T-helper 1 cell (primary cell): Measurements from ENCODE around the gene PACS2.

Source experiments
- DNase-seq, 5 donors: peaks; one replicate each; pipeline ENCODE4 v3.0.0-alpha.2; 2012 to 2020

PACS2 gene

DNA sequence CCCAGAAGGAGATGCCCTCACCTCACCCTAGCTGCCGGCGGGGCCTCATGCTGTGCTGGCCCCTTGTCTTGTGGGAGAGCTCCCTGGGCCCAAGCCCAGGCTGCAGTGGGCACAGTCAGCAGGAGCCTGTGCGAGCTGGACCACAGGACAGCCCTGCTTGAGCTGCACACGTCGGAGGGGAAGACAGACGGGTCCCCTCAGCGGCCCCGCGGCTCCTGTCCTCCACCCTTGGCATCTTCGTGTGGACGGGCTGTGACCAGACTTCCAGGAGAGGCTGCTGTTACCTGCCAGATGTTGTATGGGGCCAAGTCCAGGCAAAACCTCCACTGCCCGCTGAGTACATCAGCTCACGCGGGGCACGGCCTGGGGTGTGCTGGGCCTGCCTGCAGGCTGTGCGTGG, 74.4 kb downstream of the PACS2 start:
- DNase-seq, result no peak

DNA sequence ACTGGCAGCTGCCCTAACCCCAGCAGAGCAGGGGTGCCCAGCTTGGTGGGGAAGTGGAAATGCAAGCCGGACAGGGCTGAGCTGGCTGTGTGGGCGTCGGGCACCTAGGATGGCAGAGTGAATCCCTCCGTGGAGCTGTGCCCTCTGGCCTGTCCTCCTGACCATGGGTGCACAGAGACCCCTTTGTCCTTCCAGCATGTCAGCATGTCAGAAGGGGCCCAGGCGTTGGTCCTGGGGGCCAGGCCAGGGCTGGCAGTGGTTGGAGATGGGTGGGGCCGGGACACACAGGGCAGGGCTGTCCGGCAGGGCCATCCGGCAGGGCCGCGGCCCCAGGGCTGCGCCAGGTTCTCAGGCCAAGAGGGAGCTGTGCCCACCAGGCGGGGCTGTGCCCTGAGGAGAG, 75.0 kb downstream of the PACS2 start:
- no peak for DNase-seq

DNA sequence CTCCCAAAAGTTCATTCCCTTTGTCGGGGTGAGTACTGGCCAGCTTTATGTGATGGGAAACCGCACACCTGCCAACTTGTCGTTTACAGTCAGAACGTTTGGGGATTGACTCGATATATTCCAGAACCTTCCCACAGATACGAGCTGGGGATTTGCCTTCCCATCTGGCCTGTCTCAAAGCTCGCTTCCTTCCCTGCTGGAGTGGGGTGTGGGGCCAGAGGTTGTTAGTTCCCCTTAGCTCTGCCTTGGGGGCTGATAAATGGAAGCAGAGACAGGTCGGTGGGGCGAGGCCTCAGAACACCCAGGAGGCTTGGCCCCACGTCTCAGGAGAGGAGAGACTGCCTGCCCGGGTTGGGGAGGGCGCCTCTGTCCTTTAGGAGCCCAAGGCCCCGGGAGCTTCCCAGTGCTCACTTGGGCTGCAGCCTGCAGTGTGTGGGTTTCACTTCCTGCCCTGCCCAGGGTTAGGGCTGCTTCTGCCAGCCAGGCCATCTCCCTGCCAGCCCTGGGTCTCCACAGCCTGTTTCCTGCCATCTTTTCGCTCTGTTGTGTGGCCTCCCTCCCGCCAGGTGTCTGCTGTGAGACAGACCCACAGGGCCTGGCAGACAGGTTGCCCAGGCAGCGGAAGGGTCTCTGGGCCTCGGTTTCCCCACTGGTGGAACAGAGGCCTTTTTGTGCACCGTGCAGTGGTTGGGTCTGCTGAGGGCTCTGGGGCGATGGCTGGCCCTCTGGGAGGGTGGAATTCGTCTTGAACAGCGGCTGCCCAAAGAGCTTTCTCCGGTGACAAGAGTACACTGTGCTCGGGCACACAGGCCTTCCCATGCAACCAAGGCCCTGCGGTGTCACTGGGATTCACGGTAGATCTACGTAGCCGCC, 75.7 kb downstream of the PACS2 start:
- DNase-seq, result peak in 1 of 5 donors; percentile 33

DNA sequence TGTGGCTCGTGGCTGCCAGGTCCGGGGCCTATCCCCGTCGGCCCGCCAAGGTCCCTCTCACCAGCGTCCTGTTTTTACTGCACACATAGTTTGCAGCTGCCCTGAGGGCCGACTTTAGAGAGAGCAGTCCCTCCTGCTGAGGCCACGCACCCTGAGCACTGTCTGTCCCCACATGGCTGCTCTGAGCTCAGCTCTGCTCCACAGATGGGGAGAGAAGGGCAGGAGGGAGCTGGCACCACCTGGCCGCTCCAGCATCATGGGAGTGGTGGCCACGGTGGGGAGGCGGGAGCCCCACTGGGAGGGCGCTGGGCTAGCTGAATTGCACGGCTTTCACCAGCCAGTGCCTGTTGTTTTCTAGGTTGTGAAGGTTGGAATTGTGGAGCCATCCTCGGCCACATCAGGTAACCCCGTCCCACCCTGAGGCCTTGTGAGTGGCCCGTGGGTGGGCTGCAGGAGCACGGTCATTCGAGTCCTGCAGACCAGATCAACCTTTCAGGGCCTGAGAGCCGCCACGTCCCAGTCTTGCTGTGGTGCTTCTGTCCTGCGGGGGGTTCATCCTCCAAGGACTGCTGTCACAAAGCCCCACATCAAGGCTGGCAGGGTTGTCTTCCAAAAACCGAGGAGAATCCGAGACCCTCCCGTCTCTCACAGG, 76.4 kb downstream of the PACS2 start:
- peak in 1 of 5 donors; percentile 11 for DNase-seq

DNA sequence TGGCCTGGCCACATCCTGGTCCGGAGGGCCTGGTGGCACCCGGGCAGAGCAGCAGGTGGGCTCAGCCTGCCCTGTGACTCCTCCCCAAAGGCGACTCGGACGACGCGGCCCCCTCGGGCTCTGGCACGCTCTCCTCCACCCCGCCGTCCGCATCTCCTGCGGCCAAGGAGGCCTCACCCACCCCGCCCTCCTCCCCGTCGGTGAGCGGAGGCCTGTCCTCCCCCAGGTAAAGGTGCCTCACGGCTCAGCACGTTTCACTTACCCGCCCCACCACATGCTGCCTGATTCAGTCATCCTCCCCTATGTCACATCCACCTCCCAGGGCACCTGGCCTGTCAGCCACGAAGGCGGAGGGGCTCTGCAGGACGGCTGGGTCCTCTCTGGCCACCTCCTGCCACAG, 77.0 kb downstream of the PACS2 start:
- DNase-seq, result peak in 1 of 5 donors; percentile 11

GRCh38 chr14:105392131-105393090, 77.9 kb downstream of the PACS2 start:
- no peak for DNase-seq

DNA sequence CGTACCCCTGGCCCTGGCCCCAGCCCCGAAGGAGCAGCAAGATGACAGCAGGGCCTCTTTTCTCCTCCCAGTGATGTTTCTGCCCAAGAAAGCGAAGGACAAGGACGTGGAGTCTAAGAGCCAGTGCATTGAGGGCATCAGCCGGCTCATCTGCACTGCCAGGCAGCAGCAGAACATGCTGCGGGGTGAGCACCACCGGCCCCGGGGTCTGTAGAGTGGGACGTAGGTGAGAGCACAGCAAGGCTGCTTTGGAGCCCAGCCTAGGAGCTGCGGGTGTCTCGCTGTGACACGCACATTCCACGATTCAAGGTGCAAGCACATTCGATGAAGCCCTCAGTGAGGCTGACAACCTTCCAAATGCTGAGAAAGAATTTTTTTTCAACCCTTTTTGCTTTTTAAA, 78.6 kb downstream of the PACS2 start:
- no peak for DNase-seq

DNA sequence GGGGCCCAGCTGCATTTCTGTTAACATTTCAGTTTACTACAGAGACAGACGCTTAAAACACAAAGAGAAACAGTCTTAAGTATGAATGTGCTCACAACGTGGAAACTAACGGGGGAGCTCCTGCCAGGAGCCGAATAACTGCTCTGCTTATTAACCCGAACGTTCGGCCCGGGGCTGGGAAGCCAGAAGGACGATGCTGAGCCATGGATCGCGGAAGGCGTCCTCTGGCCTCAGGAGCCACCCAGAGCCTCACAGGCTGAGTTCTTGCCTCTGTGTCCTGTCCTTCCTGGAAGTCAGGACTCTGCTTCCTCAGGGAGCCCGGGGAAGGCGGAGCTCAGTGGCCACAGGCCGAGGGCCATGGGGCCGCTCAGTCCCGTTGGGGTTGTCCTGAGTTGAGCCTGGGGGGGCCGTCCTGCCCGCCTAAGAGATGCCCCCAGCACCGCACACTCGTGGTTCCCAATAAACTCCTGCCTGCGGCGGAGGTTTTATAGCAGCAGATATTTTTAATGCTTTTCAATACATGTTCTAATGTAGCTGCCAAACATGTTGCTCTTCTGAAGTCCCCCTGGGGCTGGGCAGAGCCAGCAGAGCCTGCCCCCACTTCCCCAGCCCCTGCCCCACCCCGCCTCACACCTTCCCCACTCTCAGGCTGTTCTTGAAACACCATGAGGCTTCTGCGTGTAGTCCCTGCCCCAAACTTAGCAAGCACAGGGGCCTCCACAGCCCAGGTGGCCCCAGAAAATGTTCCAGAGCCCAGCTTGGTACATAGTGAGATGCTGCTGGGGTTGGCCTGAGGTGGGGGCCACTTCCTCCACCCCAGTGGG, 80.4 kb downstream of the PACS2 start:
- DNase-seq, result peak in 1 of 5 donors; percentile 8

GRCh38 chr14:105395538-105395854, 80.9 kb downstream of the PACS2 start:
- DNase-seq, result peak in 1 of 5 donors; percentile 12

GRCh38 chr14:105397350-105397931, 82.9 kb downstream of the PACS2 start:
- DNase-seq, result peak in 1 of 5 donors; percentile 7

- DNase-seq, result peak; percentile 71 to 84 (median 79)
Observed at GRCh38 chr14:105398044-105398725, 83.6 kb downstream of the PACS2 start, which contains the start of gene TEX22. TEX22 (plus strand) TSS chr14:105398538; CDS start chr14:105399341, 803 bp downstream.

DNA sequence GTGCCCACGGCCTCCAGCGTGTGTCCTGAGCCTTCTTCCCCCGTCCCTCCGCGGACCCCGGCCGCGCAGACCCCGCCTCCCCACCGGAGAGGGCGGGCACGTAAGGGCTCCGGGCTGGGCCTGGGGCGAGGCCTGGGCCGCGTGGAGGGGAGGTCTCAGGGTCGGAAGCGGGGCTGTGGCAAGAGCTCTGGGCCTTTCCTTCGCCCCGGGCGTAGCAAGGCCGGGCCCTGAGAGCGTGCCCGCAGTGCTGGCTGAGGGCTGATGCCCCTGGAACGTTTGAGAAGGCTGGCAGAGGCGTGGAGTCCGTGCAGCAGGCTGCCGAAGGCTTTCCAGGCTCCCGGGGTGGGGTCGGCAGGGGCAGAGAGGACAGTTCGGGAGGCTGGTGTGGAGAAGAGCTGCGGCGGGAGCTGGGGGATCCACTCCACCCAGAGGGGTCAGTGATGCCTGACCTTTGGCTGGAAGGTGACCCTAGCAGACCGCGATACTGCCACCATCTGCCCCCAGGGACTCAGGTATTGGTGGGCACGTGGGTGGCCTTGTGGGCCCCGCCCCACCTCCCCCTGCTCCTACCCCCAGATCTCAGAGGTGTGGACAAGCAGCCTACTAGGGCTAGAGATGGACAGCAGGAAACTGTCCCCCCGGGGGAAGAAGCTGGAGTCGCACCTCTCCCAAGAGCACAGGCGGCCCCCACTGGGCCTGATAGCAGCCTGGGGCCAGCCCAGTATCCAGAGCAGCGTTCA, 84.3 kb downstream of the PACS2 start:
- no peak for DNase-seq

DNA sequence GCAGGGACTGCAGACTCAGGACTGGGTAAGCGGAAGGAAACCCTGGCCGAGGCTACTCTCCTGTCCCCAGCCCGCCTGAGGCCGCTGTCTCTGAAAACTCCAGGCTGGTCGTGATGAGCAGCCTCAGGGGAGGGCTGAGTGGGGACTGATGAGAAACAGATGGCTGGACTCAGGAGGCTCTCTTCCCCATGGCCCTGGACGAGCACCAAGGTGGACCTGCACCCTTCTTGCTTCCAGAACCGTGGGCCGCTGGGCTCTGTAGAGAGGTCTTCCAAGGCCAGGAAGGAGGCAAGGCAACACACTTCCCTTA, 84.9 kb downstream of the PACS2 start:
- no peak for DNase-seq

GRCh38 chr14:105400016-105400415, 85.5 kb downstream of the PACS2 start:
- DNase-seq, result no peak

DNA sequence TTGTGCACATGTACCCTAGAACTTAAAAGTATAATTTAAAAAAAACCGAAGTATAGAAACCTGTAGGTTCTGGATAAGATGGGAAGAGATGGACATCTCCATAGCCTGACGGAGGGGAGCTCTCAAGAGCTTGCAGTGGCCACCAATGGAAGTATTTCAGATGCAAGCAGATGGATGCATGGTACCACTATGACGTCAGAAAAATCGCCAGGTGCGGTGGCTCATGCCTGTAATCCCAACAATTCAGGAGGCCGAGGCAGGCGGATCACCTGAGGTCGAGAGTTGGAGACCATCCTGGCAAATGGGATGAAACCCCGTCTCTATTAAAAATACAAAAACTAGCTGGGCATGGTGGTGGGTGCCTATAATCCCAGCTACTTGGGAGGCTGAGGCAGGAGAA, 87.2 kb downstream of the PACS2 start:
- DNase-seq, result no peak

- no peak for DNase-seq
Observed at GRCh38 chr14:105408592-105408991, 94.0 kb downstream of the PACS2 start.

DNA sequence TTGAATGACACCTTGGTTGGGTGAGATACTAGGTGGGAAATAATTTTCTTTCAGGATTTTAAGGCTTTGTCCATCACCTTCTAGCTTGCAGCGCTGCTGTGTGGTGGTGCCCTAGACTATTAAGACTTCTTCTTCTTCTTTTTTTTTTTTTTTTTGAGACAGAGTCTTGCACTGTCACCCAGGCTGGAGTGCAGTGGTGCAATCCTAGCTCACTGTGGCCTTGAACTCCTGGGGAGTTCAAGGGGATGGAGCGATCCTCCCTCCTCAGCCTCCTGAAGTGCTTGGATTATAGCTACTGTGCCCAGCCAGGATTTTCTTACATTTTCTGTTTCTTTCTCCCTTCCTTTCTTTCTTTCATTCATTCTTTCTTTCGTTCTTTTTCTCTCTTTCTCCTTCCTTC, 94.8 kb downstream of the PACS2 start:
- no peak for DNase-seq

DNA sequence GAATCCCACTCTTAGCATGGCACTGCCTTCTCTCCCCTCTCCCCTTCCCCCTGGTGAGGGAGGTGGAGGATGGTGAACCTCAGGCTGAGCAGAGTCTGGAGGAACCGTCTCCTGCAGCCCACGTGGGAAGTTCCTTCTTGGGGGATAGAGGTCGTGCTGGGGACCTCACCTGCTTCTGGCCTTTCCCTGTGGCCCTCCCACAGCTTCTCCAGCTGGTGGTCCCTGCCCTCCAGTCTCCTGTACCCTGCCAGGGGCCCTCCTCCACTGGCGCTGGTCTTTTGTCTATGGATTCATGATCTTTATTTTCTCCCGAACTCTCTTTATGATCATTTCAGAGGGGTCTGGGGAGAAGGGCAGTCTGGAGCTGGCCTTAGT, 96.1 kb downstream of the PACS2 start:
- no peak for DNase-seq

DNA sequence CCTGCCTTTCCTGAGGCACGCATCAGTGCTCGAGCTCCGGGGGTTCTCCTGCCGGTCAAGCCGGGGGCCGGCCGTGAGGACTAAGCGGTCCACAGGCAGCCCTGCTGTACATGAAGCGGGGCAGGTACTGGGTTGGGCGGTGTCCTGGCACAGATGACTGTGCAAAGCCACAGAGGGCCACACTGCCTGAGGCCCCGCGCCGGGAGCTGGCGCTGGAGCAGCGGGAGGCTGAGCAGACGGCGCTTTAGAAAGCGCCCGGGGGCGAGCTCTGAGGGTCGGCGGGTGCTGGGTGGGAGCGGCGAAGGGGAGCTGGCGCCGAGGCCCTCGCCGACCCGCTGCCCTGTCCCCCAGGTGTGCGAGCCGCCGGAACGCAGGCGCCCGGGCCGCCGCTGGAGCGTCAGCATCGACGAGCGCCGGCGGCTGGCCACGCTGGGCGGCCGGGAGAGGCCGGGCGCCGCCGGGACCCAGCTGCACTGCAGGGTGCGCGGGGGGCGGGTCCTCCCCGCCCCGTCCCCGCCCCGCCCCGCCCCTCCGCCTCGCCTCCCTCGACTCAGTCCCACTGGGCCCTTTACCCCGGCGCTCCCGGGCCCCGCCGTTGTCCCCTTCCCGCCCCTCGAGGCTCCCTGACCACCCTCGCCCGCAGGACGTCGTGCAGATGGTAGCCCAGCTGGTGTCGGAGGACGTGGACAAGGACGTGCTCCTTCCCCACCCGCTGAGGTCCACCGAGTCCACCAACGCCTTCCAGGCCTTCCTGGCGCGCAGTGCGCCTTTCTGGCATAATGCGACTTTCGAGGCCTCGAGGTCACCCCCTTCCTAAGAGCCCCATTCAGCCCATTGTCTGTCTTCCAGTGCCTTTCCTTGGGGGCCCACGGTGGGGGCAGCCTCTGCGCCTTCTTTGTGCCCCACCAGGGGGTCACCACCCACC, 96.7 kb downstream of the PACS2 start:
- peak in 1 of 5 donors; percentile 26 for DNase-seq
